ENCODE measurements around the gene PLCB3. TPM values are rescaled to one million over a fixed set of nuclear protein-coding genes. Genes with fewer than 3 reads are reported as not detected.

PLCB3 gene
- total and polyA plus RNA-seq, 2 of the 13 experiments (the other 11 are each of a cell fraction or from before 2014, with no cell fraction given) = 7.5 to 13.8 TPM

- TF ChIP-seq FOXA3 (CRISPR knock-in tag; IDR thresholded peaks at IDR 0.05) (no peak), TARDBP (CRISPR knock-in tag; IDR thresholded peaks at IDR 0.05) (peak; percentile 36; the same call in 1 of the 2 replicates), ATF7 (IDR thresholded peaks at IDR 0.05) (peak; percentile 46; the same call in 1 of the 2 replicates), ATF7 (CRISPR knock-in tag; IDR thresholded peaks at IDR 0.05) (peak; percentile 55; the same call in 1 of the 2 replicates), ZNF30 (CRISPR knock-in tag; IDR thresholded peaks at IDR 0.05) (no peak), CSRNP1 (CRISPR knock-in tag; IDR thresholded peaks at IDR 0.05) (no peak; the same call in 1 of the 2 replicates), ZNF546 (CRISPR knock-in tag; conservative IDR thresholded peaks at IDR 0.05) (0 out of 2 replicates have a peak, but pooled peaks have one; percentile 44), ZNF530 (CRISPR knock-in tag; IDR thresholded peaks at IDR 0.05; ENCODE audit: low read depth) (no peak), ARID5B (CRISPR knock-in tag; IDR thresholded peaks at IDR 0.05) (no peak), NFKBIZ (CRISPR knock-in tag; IDR thresholded peaks at IDR 0.05) (no peak), ZNF740 (CRISPR knock-in tag; IDR thresholded peaks at IDR 0.05) (no peak), FLYWCH1 (CRISPR knock-in tag; IDR thresholded peaks at IDR 0.05) (no peak), ZNF687 (CRISPR knock-in tag; IDR thresholded peaks at IDR 0.05) (peak; percentile 78), SKIL (CRISPR knock-in tag; IDR thresholded peaks at IDR 0.05; ENCODE audit: borderline replicate concordance) (no peak; the same call in 1 of the 2 replicates), POLR2AphosphoS2 (IDR thresholded peaks at IDR 0.05; ENCODE audit: low read depth, low read length) (no peak)
Observed at GRCh38 chr11:64317961-64318765, 66.8 kb downstream of the PLCB3 start, which contains the start of gene PRDX5 (continued).
